DMS 273 (cell line): Measurements from ENCODE around the gene JAZF1.
"Not testable (repeated sequence)": the region's sequence is repeated elsewhere in the genome, so short reads cannot be mapped to it uniquely, and the experiment has no call there.

Source experiments
- DNase-seq: peaks from one replicate; lab custom pipeline; 2025; ENCODE audit not compliant: unreplicated experiment; lab: John Stamatoyannopoulos, UW

JAZF1 gene

DNA sequence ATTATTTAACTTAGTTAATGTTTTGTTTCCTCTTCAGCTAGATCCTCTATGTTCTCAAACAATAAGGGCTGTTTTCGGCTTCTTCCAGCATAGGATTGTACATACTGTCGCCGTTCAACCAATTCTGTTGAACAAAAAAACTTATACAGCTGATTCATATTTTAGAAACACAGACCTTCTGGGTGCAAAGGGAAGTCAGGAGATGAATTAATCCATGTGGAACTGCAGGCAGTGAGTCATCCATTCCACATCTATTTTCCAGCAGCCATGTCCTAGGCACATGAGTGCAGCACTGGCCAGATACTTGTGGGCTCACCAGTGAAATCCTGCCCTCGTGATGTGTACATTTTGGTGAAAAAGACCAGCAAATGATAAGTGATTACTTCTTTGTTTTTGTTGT, 163.2 kb downstream of the JAZF1 start:
- DNase-seq, result no peak

DNA sequence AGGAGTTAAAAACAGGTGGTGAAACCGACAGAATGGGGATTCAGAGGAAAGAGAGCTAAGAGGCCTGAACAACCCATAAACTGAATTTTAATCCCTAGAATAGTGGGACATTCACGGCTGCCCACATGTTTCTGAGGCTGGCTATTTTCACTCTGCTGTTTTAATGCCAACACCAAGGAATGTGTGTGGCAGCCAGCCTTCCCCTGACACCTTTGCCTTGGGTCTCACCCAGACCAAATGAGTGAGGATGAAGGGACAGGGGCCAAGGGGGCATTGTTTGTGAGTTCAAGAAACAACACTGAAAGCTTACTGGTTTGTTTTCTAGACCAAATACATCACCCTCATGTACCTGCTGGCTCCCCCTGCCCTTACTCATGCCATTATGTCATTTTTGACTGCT, 164.3 kb downstream of the JAZF1 start:
- DNase-seq, result no peak

DNA sequence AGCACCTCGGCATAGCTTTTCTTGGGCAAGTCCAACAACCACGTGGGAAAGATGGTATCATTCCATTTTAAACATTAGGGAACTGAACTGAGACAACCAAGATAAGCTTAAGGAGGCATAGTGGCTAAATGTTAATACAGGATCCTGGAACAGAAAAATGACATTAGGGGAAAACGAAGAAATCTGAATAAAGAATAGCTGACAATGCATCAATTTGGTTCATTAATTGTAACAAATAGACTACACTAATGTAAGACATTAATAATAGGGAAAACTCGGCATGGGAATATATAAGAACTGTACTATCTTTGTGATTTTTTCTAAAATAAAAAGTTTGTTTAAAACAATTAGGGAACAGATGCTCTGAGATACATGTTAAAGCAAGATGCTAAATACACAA, 165.4 kb downstream of the JAZF1 start:
- no peak for DNase-seq

DNA sequence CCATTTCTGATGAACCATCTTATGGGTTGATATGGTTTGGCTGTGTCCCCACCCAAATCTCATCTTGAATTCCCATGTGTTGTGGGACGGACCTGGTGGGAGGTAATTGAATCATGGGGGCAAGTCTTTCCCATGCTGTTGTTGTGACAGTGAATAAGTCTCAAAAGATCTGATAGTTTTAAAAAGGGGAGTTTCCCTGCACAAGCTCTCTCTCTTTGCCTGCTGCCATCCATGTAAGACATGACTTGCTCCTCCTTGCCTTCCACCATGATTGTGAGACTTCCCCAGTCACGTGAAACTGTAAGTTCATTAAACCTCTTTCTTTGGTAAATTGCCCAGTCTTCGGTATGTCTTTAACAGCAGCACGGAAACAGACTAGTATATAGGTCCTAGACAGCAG, 166.3 kb downstream of the JAZF1 start:
- DNase-seq, result not testable (repeated sequence)

DNA sequence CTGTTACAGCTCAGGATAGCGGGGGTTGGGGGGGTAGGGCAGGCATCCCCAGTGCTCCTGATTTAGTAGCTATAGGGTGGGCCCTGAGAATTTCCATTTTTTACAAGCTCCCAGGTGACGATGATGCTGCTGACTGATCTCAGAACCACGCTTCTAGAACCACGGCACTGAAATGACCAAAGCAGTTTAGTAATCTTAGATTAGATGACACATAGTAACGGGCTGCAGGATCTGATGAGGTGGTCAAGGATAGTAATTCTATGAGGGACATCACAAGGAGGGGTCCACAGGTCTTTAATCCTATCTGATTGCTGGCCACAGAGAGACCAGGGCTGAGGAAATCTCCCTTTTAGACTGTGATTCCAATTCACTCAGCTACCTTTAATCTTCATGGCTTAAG, 167.2 kb downstream of the JAZF1 start:
- no peak for DNase-seq

DNA sequence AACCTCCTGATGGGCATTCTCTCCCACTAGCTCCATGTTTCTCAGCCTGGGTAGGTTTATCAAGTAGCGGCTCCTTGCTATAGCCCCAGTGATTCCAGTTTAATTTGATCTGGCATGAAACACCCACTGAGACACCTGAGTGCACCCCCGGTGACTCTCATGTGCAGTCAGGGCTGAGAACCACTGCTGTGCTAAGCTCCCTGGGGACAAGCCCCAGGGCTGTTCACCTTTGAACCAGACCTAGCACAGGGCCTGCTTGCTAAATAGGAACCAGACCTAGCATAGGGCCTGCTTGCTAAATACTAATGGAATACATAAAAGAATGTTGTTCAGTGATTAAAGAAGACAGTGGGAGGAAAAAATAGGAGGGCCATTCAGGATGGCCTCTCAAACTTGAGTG, 167.6 kb downstream of the JAZF1 start:
- no peak for DNase-seq

DNA sequence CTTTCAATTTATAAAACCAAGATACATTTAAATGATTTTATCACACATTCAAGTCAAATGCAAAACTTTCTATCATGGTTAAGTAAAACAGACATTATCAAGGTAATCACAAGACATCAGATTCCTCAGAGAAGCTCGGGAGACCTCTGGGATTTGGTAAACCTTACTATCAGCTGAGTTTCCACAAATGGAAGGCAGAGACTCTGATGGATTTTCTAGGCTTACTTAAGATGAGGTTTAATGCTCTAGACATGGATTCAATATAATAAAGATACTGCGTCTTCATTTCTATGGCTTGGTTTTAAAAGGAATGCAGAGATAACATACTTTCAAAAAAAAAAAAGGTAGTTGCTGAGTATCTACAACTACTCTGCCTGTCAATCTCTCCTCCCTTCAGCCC, 171.7 kb downstream of the JAZF1 start:
- no peak for DNase-seq

DNA sequence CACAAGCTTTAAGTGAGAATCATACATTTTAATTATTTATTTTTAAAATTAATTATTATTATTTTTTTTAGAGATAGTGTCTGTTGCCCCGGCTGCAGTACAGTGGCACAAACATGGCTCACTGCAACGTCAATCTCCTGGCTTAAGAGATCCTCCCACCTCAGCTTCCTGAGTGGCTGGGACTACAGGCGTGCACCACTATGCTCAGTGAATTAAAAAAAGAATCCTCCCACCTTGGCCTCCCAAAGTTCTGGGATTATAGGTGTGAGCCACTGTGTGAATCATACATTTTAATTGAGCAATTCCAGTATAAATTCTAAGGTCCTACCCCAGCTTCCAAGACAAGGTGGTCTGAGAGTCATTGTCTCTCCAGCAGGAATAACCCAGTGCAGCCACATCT, 172.4 kb downstream of the JAZF1 start:
- no peak for DNase-seq

DNA sequence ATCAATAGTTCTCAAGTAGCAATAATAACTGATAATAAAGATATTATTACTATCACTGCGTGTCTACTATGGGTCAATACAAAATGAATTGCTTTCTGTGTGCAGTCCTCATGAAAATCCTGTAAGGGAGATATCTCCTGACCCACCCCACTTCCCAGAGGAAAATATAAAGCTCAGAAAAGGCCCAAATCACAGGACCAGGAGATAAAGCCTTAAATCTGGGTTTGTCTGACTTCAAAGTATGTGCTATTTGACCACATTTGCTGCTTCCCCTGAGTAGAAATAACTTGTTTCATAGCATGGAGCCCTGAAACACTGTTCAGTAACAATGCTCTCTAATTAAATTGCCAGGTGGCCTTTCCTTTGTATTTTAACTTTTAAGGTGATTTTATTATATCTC, 174.1 kb downstream of the JAZF1 start:
- no peak for DNase-seq

DNA sequence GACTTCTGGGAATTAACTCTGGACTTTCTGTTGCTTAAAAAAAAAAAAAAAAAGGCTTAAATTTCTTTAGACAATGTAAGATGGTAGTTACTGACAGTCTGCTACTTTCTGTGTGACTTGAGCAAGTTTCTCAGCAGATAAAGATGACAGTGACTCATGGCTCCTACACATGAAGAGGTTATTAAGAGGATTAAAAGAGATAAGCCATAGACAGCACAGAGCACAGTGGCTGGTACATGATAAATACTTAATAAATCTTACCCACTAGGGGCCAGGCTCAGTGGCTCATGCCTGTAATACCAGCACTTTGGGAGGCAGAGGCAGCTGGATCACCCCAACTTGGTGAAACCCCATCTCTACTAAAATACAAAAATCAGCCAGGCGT, 174.8 kb downstream of the JAZF1 start:
- DNase-seq, result no peak

DNA sequence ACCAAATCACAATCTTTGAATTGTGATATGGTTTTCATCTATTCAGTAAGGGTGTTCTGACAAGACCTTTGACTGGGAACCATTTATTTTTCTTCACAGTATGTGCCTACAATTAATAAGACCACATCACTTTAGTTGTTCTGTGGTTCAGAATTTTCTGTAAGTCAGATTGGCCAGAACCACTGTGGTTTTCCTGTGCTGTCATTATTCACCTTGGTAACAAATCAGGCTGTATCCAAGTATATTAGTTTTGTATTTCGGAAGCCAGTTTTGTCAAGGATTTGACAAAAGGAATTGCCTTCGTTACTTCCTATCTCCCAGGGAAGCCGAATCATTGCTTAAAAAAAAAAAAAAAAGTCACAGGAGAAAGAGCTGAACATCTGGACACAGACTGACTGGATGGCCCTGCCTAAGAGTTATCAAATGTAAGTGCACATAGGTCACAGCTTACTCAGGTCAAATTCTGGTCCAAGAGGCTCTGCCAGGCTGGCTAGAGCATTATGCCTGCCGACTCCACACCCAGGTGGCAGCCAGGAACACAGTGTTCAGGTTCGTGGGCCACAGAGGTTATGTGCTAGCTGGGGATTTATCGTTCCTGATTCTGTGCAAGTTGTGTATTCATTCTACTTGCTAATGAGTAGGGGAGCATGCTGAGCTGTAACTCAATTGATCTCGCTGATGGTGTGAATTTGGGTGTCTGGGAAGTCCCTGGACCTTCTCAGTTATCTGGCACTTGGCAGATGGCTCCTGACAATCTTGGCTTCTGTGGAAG, 175.3 kb downstream of the JAZF1 start:
- DNase-seq, result peak; percentile 48

DNA sequence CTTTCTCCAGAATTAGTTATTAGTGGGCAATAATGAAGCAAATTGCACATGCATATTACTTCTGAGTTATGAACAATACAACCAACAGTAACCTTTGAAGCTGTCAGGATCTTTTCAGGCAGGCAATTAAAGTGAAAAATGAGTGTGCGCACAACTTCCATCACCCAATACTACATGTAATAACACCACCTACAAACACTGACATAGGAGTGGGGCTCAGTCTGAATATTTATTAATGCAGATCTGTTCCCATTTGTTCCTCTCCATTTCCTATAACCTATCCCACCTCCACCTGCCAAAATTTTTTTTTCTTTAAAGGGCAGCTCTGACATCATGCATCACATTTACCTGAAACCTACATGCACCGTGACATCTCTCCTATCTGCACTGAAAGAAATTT, 177.2 kb downstream of the JAZF1 start:
- no peak for DNase-seq

DNA sequence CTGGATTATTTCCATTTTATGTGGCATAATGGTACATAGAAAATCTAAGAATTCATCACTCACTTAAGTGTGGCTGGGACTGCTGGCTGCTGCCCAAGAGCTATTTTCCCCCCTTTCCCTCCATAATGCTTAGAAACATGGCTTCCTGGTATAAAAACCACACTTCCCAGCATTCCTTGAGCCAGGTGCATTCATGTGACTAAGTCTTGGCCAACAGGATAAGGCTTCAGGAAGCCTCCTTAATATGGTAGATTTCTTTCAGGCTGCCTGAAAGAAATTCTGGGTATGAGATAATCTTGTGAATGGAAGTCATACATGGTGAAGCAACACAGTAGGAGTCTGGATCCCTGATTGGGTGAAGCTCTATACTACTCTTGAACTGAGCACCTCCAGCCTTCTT, 178.0 kb downstream of the JAZF1 start:
- DNase-seq, result peak; percentile 67

DNA sequence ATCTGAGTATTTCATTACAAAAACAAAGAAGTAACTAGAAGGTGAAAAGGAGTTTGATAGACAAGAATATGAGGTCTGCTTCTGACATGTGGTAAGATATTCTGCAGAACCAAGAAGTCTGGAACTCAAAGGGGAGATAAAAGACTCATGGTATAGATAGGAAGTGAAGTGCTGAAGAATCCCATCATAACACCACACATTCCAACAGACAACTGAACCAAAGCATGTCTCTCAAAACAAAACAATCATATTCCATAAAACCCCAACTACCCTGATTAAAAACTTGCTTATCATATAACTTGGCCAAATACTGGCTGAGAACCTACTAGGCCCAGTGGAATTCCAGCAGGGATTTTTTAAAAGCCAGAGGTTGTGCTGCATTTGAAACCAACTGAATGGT, 178.7 kb downstream of the JAZF1 start:
- DNase-seq, result no peak

DNA sequence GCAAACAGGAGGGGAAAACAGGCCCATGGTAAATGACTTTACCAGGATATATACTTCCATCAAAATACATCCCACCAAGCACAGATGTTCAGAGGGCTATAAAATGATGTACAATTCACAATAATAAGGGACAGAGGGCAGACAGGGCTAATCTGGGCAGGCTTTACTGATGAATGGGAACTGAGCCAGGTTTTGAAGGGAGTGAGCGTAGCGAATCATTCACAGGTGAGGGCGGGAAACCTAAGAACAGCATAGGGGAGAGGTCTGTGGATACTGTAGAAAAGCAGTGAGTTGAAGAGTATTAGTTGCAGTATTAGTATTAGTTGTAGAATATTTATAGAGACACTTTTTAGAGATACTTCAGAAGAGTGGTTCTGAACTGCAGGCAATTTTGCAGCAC, 180.8 kb downstream of the JAZF1 start:
- DNase-seq, result peak; percentile 55

DNA sequence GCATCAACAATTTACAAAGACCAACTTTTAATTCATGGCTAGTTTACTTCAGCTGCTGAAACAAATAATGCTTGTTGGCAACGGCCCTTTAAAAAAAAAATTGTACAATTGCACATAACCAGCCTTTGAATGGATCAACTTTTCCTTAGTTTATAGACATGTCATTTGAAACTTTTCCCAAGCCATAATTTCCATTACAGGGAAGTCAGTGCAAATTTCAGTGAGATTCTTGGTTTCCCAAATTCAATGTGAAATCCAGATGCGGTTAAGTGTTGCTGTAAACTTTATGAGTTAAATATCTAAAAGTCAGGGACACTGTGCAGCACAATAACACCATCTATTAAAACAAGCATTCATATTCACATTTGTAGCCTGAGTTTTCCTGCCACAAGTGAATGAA, 182.2 kb downstream of the JAZF1 start:
- DNase-seq, result no peak

DNA sequence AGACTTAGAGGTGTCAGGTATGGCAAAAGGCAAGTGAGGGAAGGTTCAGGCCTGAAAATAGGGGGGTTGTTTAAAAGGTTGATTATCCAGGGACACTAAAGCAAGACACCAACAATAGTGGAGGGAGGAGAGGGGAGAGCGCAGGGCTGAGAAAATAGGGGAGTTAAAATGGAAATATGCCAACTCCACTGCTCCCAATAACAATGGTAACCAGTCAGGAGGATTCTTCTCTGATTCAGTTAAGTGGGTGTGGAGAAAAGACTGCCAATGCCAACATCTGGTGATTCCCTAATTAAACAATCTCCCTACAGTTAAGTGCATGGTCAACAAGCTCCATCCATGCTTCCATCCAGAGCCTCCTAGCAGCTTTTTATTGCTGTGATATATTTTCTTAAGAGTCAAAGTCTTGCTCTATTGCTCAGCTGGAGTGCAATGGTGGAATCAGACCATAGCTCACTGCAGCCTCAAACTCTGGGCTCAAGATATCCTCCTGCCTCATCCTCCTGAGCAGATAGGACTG, 183.3 kb downstream of the JAZF1 start:
- DNase-seq, result peak; percentile 44

DNA sequence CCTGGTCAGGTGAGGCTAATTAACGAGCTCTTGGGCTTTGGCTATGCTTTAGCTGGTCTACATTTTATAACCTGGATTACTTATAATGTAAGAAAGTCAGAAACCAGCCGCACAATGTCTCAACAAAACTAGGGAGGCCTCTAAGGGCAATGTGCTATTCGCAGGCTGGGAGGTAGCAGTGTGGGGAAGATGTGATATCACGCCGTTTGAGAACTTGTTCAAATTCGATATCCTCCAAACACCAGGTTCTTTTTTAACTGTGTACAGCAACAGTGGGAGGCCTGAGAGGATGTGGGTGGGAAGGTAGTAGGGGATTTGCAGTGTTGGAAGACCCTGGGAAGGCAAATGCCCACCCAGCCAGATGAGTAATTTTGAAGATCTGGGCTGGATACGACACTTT, 184.5 kb downstream of the JAZF1 start:
- no peak for DNase-seq

DNA sequence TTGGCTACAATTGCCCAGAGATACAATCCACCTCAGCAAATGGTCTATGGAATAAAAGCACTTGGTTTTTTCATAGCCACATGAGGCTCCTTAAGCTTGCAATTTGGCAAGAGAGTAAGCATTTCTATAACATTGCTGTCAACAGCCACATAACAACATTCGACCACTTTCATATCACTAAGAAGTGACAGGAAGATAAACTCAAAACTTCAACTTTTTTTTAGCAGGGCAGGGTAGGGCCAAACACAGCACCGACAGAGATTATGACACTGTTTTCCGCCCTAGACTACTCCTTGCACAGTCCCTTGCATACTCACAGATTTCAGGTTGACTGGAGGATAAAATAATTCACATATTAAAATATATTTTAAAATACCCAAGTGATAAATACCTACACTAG, 185.4 kb downstream of the JAZF1 start:
- DNase-seq, result no peak

DNA sequence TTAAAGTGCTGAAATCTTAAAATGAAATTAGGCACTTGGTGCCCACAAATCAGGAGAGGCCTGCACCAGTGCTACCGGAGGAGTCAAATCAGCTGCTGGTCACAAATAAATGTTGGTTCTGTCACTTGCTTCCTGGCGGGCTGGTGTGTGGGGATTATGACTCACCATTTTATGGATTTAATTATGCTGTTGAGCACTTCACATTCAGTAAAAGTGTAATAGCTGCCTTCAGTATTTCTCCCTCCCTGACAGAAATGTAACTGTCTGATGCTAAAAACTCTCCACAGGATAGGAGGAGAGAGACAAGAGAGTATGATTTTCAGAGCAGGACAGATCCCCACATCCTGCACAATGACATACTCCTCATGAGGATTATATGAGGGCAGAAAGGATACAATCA, 186.0 kb downstream of the JAZF1 start:
- DNase-seq, result peak; percentile 47

DNA sequence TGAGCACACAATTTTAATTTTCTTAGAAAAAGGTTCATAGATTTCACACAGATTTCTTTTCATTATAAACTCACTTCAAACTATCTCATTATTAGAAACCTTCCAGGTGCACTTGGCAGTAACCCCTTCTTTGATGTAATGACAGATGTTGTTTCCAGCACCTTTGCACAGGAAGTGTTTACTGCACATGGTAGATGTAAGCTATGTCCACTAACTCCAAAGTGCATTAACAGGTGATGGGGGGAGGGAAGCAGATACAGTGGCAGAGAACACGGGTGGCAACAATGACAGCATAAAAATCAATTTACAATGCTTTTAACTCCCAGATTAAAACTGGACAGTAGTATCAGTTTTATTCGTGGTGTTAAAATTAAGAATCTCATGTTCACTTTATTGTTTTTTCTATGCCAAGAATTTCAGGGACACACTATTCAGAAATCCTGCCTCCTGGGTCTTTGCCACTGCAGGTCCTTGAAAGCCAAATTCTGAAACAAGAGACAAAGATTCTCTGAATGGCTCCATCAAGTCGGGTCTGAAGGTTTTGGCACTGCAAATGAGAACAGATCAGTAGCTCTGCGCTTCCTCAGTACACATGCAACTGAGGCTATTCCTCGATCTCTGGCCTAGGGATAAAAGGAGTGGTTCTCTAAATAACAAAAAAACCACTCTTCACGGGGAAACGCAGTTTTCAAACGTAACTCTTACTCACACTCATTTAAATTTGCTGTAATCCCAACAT, 187.7 kb downstream of the JAZF1 start:
- DNase-seq, result peak; percentile 51

DNA sequence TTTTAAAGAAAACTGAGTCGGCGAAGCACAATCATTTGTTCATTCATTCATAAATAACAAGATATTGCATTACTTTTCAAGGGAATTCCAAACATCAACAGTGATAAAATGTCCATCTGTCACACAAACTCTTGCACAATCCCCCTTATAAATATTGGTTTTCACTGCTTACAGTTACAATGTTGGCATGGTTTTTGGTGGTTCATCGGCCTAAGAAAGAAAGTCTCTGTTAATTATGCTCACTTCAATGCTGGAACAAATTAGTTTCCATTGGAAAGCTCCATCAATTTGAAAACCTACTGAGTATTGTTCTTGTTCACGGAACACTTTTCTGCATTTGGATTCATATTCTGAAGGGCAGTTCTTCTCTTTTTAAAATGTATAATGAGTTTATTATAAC, 188.5 kb downstream of the JAZF1 start:
- peak; percentile 79 for DNase-seq
